NCI-H510A (cell line): ENCODE measurements around the gene TTYH1.
"Not testable (repeated sequence)": the region's sequence is repeated elsewhere in the genome, so short reads cannot be mapped to it uniquely, and the experiment has no call there.

ENCODE experiments used
- DNase-seq: peaks from one replicate; lab custom pipeline; 2025; lab: John Stamatoyannopoulos, UW

TTYH1 gene

DNA sequence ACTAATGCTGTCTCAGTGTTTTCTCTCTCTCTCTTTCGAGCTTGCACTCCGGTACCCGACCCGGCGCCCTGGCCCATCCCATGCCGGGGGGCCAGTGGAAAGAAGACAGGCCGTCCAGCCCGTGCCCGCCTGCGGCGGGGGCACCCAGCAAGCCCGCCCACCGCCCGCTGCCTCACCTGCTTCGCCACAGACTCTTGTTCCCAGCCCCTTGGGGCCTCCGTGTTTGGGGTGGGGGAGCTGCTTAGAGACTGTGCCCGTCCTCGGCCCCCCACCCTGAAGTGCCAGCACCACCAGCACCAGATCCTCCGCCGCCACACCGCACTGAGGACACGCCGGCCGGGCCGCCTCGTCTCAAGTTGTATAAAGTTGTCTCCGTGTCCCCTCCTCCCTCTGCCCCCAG is 45.9 kb downstream of the TTYH1 start:
- no peak for DNase-seq

DNA sequence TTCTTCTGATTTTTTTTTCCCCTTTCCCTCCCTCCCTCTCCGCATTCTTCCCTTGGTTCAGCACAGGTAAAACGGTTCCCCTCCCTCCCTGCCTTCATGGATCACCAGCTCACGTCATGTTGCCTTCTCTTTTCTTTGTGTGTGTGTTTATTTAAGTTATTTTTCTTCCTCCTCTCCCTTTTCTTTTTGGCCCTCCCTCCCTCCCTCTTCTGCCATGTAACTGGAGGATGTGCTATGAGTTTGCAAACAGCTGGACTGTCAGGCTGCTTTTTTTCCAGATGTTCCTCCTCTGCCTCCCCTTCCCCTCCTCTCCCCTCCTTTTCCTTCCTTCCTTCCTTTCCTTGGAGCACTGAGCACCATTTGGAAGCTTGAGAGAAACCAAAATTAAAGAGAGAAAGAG is 46.3 kb downstream of the TTYH1 start:
- DNase-seq: no peak

DNA sequence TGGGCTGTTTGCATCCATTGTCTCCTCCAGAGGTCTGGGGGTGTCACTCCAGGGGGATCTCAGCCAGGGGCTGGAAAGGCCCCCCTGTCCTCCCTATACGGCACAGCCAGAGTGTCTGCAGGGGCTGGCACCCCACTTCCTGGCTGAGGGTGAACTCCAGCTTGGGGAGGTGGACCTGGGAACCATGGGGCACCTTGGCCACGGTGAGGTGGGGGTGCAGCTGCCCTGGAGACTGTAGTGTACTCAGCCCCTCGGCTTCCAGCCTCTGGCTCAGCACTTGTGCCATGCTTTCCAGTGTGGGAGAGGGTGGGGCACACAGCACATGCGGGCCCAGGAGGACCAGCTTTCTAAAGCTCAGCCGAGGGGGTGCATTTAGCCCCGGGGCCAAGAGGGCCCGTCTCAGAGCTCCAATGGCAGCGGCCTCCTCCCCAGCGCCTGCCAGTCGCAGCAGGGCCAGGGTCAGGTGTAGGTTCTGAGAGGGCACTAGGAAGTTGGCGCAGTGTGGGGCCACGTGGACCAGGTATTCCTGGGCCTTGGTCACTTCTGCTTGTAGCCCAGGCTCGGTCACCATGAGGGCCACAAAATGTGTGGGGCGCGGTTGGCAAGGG is 46.9 kb downstream of the TTYH1 start:
- DNase-seq: no peak

DNA sequence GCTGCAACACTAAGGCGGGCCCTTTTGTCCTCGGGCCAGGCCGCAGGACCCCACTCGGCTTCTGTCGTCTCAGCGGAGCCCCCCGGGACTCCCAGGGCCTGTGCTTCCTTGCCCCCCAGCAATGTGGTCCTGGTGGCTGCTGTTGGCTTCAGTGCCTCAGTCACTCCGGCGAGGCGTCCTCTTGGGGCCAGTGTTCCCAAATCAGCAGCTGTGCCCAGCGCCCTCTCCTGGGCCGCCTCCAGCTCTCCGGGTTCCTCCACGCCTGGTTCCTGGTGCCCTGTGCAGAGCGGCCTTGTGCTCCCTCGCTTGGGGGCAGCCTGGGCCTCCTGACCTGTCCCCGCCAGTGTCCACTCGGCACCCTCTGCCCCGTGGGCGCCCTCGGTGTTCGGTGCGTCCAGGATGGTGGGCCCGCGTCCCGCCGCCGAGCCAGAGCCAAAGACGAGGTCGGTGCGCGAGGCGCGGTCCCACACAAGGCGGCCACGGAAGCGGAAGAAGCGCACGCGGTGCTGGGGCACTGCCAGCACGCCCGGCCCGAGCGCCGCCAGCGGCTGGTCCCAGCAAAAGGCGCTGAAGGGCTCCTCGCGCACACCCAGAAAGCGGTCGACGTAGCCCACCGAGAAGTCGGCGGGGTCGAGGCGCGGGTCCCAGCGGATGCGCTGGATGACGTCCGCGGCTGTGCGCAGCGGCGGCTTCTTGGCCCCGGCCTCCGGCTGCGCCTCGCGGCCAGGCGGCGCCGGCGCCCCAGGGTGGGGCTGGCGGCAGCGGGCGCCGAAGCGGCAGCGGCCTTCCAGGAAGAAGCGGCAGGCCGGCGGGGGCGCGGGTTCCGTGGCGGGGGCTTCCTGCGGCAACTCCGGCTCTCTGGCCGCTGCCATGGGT is 47.6 kb downstream of the TTYH1 start:
- DNase-seq: no peak

DNA sequence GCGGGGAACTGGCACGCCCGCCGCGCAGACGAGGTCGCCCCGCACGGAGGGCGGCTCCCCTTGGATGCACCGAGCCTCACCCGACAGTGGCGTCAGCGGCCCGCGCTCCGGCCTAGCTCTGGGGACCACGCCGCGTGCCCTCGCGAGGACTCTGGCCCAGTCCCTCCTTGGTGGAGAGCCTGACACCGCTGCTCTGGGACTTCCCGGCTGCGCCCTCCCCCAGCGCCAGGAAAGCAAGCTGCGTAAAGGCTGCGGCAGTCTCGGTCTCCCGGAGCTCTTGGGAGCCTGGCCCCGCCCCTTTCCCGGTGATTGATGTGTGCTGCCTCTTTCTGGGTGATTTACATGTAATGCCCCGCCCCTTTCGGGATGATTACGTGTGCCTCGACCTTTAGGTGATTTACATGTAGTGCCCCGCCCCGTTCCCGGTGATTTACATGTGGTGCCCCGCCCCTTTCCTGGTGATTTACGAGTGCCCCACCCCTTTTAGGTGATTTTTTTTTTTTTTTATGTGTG is 48.3 kb downstream of the TTYH1 start, which contains the start of gene LENG9:
LENG9 (minus strand) TSS at position 248 of the 513 bp plus-strand sequence. CDS start 252 bp downstream, outside the sequence.
- DNase-seq: peak; percentile 61

DNA sequence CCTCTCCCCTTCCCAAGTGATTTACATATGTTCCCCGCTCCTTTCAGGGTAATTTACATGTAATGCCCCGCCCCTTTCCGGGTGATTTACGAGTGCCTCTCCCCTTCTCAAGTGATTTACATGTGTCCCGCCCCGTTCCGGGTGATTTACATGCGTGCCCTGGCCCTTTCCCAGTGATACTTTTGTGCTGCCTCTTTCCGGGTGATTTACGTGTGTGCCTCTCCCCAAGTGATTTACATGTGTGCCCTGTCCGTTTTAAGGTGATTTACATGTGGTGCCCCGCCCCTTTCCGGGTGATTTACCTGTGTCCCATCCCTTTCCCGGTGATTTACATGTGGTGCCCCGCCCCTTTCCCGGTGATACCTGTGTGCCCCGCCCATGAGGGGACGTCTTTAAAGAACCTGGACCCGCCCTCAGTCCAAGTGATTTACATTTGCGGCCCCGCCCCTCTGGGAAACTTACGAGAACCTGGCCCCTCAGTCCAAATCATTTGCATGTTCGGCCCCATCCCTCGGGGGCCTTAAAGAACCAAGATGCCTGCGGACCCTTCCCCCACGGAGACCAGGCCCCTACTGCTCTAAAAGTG is 48.9 kb downstream of the TTYH1 start:
- DNase-seq: peak; percentile 79

DNA sequence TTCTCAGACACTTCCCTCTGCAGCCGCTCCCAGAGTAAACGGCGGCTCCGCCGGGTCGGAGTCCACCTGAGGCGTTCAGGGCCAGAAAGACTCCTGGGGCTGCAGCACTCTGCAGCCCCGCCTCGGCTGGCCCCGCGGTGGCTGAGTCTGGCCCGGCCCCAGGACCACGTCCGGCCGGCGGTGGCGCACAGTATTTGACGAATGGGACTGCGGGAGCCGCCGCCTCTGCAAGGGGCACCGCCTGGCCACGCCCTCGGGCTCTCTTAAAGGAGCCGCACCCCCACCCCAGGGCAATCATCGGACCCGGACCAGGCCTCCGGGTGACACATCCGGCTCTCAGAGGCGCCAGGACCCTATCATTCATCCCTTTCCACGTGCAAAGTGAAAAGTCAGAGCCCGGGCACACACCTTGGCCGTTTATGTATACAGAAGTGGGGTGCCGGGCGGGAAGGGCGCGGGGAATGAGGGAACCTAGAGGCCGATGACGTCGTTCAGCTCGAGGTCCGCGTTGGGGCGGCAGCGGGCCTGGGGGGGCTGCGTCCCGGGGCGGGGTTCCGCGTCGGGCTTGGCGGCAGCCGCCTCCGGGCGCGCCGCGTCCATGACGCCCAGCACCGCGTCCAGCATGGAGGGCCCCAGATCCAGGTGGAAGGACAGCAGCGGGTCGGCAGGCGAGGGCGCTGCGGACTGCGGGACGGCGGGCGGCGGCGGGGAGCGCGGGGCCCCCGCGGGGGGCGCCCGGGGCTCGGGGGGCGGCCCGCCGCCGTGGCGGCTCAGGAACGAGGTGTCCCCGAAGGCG is 49.6 kb downstream of the TTYH1 start:
- DNase-seq: peak; percentile 60

DNA sequence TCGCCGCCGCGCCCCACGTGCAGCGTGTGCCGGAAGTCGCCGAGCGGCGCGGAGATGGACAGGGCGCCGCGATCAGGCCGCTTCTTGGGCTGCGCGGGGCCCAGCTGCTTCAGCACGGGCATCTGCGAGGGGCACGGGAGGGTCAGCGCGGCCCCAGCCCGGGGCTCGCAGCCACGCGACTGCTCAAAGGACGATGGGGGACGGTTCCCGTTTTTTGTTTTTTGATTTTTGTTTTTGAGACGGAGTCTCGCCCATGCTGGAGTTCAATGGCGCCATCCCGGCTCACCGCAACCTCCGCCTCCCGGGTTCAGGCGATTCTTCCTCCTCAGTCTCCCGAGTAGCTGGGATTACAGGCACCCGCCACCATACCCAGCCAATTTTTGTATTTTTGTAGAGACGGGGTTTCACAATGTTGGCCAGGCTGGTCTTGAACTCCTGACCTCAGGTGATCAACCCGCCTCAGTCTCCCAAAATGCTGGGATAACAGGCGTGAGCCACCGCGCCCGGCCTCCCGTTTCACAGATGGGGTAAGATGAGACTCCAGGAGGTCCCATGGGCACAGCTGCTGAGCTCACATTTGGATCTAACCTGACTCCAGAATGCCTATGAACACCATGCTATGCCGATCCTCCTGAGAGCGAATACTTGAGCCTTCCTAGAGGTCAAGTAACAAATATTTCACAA is 50.3 kb downstream of the TTYH1 start:
- DNase-seq: no peak

DNA sequence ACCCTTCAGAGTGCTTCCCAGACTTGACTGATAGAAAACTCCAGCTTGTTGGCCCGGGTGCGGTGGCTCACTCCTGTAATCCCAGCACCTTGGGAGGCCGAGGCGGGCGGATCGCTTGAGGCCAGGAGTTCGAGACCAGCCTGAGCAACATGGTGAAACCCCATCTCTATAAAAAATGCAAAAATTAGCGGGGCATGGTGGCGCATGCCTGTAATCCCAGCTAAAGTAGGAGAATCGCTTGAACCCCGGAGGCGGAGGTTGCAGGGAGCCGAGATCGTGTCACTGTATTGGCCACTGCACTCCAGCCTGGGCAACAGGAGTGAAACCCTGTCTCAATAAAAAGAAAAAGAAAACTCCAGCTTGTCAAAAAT is 50.8 kb downstream of the TTYH1 start:
- not testable (repeated sequence) for DNase-seq

DNA sequence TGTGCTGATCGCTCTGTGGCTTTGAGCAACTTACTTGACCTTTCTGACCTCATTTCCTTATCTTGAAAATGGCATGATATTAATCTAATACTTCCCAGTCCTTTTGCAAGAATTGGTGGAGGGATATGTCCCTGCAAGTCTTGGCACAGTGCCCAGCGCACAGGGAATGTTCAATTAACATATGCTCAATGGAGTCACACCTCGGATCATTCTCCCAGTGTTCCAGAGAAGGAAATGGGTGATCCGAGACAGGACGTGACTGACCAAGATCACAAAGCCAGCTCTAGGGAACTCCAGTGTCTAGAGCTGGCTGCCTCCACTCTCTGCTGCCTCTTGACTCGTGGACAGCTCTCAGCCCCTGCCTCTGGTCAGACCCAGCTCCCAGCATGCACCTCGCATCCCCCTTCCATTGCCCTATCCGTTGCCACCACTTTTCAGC is 54.3 kb downstream of the TTYH1 start:
- DNase-seq: no peak

DNA sequence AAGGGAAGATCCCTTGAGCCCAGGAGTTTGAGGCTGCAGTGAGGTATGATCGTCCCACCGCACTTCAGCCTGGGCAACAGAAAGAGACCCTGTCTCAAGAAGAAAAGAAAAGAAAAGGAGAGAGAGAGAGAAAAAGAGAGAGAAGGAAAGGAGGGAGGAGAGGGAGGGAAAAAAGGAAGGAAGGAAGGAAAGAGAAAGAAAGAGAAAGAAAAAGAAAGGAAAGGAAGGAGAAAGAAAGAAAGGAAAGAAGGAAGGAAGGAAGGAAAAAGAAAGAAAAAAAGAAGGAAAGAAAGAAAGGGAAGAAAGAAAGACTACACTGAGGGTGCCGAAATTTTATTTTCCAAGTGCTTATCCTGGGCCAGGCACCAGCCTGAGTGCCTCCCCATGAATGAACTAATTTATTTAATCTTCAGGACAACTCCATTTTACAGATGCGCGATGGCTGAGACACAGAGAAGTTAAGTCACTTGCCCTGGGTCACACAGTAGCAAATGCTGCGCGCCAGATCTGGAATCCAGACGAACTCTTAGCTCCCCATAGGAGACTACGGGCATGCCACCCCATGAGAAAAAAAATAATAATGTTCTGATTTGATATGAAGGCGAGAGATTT is 55.1 kb downstream of the TTYH1 start:
- DNase-seq: no peak

DNA sequence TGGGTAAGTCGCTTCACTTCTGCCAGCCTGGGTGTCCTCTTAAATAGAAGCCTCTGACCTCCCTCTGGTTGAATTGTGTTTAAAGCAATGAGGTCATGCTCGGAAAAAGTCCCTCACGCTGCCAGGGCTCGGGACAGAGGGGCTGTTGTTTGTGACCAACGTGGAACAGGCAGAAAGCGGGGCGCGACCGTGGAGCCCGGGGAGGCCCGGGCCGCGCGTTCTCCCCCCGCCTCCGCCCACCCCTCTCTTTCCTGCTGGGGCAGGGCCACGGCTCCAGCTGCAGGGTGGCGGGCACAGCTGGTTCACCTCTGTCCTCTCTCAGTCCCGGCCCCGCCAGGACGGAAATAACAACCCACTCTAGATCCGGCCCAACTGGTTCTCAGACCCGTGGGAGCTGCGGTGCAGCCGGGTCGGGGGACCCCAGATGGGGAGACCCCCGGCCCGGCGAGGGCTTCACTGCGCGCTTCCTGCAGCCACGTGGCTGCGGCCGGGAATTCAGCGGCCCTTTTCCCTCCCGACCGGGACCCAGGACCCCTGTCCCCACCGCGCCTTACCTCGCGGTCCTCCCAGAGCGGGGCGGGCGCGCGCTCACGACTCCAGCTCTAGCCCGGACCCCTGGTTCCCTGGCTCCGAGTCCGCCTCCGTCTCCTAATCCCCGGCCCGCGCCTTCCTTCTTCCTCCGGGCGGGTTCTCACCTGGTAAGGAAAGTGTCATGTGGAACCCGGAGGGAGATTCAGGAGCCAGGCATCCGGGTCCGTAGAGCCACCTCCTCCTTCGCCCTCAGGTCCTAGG is 55.9 kb downstream of the TTYH1 start:
- no peak for DNase-seq

DNA sequence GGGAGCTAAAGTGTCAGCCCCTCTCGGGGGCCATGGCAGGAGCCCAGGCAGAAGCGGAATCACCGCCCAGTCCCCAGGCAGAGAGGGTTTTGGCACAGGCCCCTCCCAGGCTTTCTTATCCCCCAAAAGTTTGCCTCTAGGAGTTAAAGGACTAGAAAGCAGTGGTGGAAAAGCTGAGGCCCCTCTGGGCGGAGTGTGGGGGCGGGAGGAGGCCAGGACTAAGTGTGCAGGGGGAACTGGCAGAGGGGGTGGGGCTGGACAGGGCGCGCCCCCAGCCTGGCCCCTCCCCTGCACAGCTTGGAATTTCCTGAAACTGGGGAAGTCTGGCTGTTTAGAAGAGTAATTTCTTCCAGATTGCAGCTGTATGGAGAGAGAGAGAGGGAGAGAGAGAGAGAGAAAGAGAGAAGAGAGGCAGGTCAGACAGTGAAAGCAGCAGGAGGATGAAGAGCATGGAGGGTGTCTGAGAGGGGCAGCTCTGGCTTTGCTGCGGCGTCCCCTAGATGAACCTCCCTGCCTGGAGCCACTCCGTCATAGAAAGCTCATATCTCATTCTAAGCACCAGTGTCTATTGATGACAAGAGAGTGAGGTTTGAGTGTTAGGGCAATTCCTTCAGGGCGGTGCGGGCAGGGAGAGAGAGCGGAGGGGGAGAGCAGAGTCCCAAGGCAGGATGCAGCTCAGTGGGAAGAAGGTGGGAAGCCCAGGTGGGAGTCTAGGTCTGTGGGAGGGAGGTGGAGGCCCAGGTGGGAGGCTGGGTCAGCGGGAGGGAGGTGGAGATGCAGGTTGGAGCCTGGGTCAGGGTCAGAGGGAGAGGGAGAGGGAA is 58.0 kb downstream of the TTYH1 start, which contains the start of gene CDC42EP5:
CDC42EP5 (minus strand) TSS at position 226 of the 821 bp plus-strand sequence. CDS start 7,749 bp downstream, outside the sequence.
- no peak for DNase-seq

DNA sequence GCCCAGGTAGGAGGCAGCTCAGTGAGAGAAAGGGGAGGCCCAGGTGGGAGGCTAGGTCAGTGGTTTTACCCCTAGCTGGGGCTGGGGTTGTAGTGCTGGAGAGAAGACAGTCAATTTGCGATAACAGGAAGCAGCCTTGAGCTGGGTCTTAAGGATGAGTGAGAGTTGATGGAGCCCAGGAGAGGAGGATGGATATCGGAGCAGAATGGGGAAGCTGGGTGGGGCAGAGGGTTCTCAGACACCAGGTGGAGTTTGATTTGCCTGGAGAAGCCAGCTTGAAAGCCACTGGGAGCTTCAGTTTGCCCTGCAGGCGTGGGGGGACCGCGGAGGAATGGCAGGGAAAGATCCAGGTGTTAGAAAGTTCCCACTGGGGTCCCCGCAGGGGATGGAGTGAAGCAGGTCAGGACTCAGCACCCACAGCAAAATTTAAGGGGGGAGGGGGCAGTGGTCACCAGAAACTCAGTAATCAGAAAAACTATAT is 58.7 kb downstream of the TTYH1 start:
- no peak for DNase-seq

DNA sequence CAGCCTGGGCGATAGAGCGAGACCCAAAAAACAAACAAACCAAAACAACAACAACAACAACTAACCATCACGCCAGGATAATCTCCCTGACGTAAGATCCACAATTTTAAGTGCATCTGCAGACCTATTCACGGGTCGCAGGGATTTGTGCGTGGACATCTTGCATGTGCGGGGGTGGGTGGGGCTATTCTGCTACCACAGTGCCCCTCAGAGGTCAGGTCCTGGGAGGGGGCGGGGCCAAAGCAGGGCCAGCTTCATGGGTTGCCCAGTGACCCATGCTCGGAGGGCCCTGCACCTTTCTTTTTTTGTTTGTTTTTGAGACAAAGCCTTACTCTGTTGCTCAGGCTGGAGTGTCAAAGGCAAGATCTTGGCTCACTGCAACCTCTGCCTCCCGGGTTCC is 60.4 kb downstream of the TTYH1 start:
- DNase-seq: no peak

DNA sequence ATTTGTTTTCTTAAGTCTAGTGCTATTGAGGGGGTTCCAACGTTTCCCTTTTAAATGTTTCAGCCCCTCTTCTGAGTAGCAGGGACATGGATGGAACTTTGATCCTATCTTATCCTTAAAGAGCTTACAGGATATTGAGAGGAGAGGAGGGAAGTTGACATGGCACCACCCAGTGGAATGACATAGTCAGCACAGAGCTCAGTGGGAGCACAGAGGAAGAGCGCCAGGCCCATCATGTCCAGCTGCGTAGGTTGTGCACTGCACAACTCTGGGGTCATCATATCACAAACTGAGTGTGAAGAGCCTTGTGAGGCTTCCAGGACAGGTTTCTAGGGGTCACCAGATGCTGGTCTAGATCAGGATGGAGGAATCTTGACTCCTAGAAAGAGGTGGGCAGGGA is 62.4 kb downstream of the TTYH1 start:
- DNase-seq: no peak

DNA sequence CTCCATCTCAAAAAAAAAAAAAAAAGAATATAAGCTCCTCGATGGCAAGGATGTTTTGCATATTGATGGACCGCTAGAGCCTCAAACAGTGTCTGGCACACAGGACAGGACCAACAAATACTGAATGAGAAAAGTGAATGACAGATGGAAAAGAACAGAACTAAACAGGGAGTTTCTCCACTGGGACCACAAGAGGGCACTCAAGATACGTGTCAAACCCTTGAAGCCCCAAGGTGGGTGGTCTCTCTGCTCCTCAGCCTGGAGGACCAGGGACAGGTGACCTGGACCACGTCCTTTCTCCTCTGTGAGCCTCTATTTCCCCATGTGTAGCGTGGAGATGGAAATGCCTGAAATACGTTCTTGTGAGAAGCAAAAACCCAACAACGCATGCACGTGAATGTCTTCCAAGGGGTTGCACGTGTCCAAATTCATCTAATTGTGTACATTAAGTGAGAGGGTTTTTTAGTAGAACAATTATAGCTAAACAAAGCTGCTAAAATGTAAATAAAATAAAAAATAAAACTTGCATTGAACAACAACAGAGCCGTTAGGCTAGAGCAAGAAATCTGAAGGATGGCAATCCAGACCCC is 63.5 kb downstream of the TTYH1 start:
- no peak for DNase-seq

DNA sequence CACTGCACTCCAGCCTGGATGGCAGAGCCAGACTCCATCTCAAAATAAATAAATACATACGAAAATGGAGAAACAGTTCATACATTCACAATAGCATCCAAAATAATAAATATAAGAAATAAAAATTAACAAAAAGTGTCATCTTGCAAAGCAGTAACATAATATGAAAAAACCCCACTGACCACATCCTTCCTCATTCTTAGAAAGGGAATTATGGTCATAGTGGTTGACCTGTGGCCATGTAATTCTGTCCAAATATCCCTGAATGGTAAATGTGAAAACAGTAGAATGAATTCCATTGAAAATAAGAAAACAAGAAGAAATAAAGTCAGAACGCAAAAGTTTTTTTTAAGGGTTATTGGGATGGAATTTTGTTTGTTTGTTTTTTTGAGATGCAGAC is 64.8 kb downstream of the TTYH1 start:
- DNase-seq: no peak
